GM23338 (cell line): ENCODE results near the gene KIAA1671. TPM values are rescaled to one million over a fixed set of nuclear protein-coding genes. Genes with fewer than 3 reads are reported as not detected.

Source experiments
- ATAC-seq: fragments of 200-7000 bp; cut with Tn5 transposase; 3 replicates; pipeline ENCODE4 v1.9.1; 2020
- DNase-seq: peaks from one replicate; pipeline ENCODE4 v3.0.0-alpha.2; 2015; ENCODE audit warnings: low spot score
- H2AFZ ChIP-seq: fragments of 200-600 bp; sonication (generic); 2 replicates; pipeline ENCODE4 v1.8.0; 2016; ENCODE audit warnings: antibody characterized with exemption, mild to moderate bottlenecking, moderate library complexity
- H3F3A ChIP-seq: fragments of 200-600 bp; sonication (generic); replicated peaks from 2 replicates; pipeline ENCODE4 v1.8.0; 2017; ENCODE audit warnings: antibody characterized with exemption, mixed run types, low read depth
- H3K27ac ChIP-seq: fragments of 200-600 bp; sonication (generic); 2 replicates; pipeline ENCODE4 v1.6.1; 2016; ENCODE audit warnings: low read depth
- H3K27me3 ChIP-seq: fragments of 200-600 bp; sonication (generic); 2 replicates; pipeline ENCODE4 v1.8.0; 2016; ENCODE audit warnings: mild to moderate bottlenecking, mixed run types, moderate library complexity; ENCODE audit not compliant: insufficient read depth
- H3K36me3 ChIP-seq: fragments of 200-600 bp; sonication (generic); 2 replicates; pipeline ENCODE4 v1.8.0; 2016; ENCODE audit warnings: mild to moderate bottlenecking; ENCODE audit not compliant: insufficient read depth
- H3K4me1 ChIP-seq: fragments of 200-600 bp; sonication (generic); 2 replicates; pipeline ENCODE4 v1.8.0; 2016; ENCODE audit warnings: mild to moderate bottlenecking, moderate library complexity; ENCODE audit not compliant: insufficient read depth
- H3K4me2 ChIP-seq: fragments of 200-600 bp; sonication (generic); 2 replicates; pipeline ENCODE4 v1.7.1; 2017; ENCODE audit warnings: mixed run types
- H3K4me3 ChIP-seq: fragments of 200-600 bp; sonication (generic); 2 replicates; pipeline ENCODE4 v1.6.1; 2016; ENCODE audit warnings: mixed run types
- H3K79me2 ChIP-seq: fragments of 200-600 bp; sonication (generic); replicated peaks from 2 replicates; pipeline ENCODE4 v1.8.0; 2017; ENCODE audit warnings: mild to moderate bottlenecking; ENCODE audit not compliant: insufficient read depth
- H3K9me2 ChIP-seq: fragments of 200-600 bp; sonication (generic); 2 replicates; pipeline ENCODE4 v1.8.0; 2017; ENCODE audit not compliant: insufficient read depth
- H4K20me1 ChIP-seq: fragments of 200-600 bp; sonication (generic); replicated peaks from 2 replicates; pipeline ENCODE4 v1.8.0; 2017; ENCODE audit warnings: mild to moderate bottlenecking; ENCODE audit not compliant: insufficient read depth
- H3K27ac Mint-ChIP-seq: 2 replicates; pipeline ENCODE4 v1.8.0; 2020; ENCODE audit warnings: inconsistent platforms, mild to moderate bottlenecking, moderate library complexity, mixed read lengths
- H3K27me3 Mint-ChIP-seq: 3 replicates; pipeline ENCODE4 v1.8.0; 2022; ENCODE audit warnings: low read depth, mild to moderate bottlenecking, moderate library complexity, mixed read lengths, inconsistent platforms; ENCODE audit not compliant: insufficient read depth, poor library complexity
- H3K36me3 Mint-ChIP-seq: 3 replicates; pipeline ENCODE4 v1.8.0; 2021; ENCODE audit warnings: low read depth, mild to moderate bottlenecking, inconsistent platforms, moderate library complexity, mixed read lengths
- H3K4me1 Mint-ChIP-seq: 3 replicates; pipeline ENCODE4 v1.8.0; 2020; ENCODE audit warnings: mild to moderate bottlenecking, inconsistent platforms, mixed read lengths
- H3K4me3 Mint-ChIP-seq: 3 replicates; pipeline ENCODE4 v1.8.0; 2021; ENCODE audit warnings: moderate library complexity, mild to moderate bottlenecking, inconsistent platforms, mixed read lengths
- H3K9me3 Mint-ChIP-seq: 3 replicates; pipeline ENCODE4 v1.8.0; 2020; ENCODE audit warnings: moderate library complexity, mild to moderate bottlenecking, inconsistent platforms, mixed read lengths
- ETS1 ChIP-seq: IDR thresholded peaks from 2 replicates; pipeline ENCODE4 v1.6.1; 2016; ENCODE audit warnings: antibody characterized with exemption
- EZH2 ChIP-seq: fragments of 200-600 bp; sonication (generic); IDR thresholded peaks from one replicate; pipeline ENCODE4 v1.8.0; 2017; ENCODE audit warnings: antibody characterized with exemption, mild to moderate bottlenecking, low read depth; ENCODE audit not compliant: unreplicated experiment
- EZH2phosphoT487 ChIP-seq: fragments of 200-600 bp; sonication (generic); IDR thresholded peaks from one replicate; pipeline ENCODE4 v1.8.1; 2018; ENCODE audit warnings: antibody characterized with exemption; ENCODE audit not compliant: unreplicated experiment
- JUNB ChIP-seq: IDR thresholded peaks from one replicate; pipeline ENCODE4 v1.6.1; 2016; ENCODE audit warnings: antibody characterized with exemption; ENCODE audit not compliant: unreplicated experiment
- NANOG ChIP-seq: IDR thresholded peaks from 2 replicates; pipeline ENCODE4 v1.6.1; 2016; ENCODE audit warnings: antibody characterized with exemption, borderline replicate concordance
- POLR2AphosphoS5 ChIP-seq: IDR thresholded peaks from 2 replicates; pipeline ENCODE4 v1.6.1; 2016; ENCODE audit warnings: antibody characterized with exemption, low read depth
- REST ChIP-seq: IDR thresholded peaks from one replicate; pipeline ENCODE4 v1.6.1; 2018; ENCODE audit warnings: antibody characterized with exemption; ENCODE audit not compliant: unreplicated experiment
- ZNF114 ChIP-seq: fragments of 250-450 bp; sonication (Bioruptor Pico); IDR thresholded peaks from 2 replicates; pipeline ENCODE4 v1.5.0; 2020; ENCODE audit warnings: mild to moderate bottlenecking, moderate library complexity
- ZNF331 ChIP-seq: fragments of 250-450 bp; sonication (Bioruptor Pico); IDR thresholded peaks from 2 replicates; pipeline ENCODE4 v1.5.0; 2020; ENCODE audit warnings: low read depth, mild to moderate bottlenecking, moderate library complexity
- ZNF462 ChIP-seq: fragments of 250-450 bp; sonication (Bioruptor Pico); IDR thresholded peaks from 2 replicates; pipeline ENCODE4 v1.5.0; 2020; ENCODE audit warnings: mild to moderate bottlenecking, moderate library complexity
- polyA plus RNA-seq: library from polyadenylated mRNA; unstranded; fragments of >200 nt; fragmentation: Nextera tagmentation; extraction: Ambion mirVana; gene quantifications from 2 replicates; pipeline ENCODE4 v1.2.1, GENCODE V29; 2016
- total RNA-seq: library from RNA; depleted of rRNA; stranded (reverse); fragments of >200 nt; shearing (Covaris generic); gene quantifications from 2 replicates; pipeline ENCODE4 v1.2.3, GENCODE V29; 2014

Gene KIAA1671
- total and polyA plus RNA-seq, 2 experiments from 2014 or later = 6.1 to 27.2 TPM

- H3K27ac Mint-ChIP-seq = no peak overlapping the region
- peaks cover 17% of the 10 kb centered on the region for H3K4me1 Mint-ChIP-seq
- DNase-seq = no peak
- no peaks in the 10 kb centered on the region for H3K79me2 ChIP-seq
- H3K27ac ChIP-seq = no peak overlapping the region
- ATAC-seq = no peak
- no peaks in the 10 kb centered on the region for H3K36me3 ChIP-seq
- no peaks in the 10 kb centered on the region for H3K9me2 ChIP-seq
- H3K4me3 ChIP-seq = no peak overlapping the region
- no peaks in the 10 kb centered on the region for H3K36me3 Mint-ChIP-seq
- TF ChIP-seq ZNF462 (CRISPR knock-in tag) = no peak
- TF ChIP-seq ZNF114 = no peak
- no peak for TF ChIP-seq ETS1
- H3K4me1 ChIP-seq = peaks cover 13% of the 10 kb centered on the region; the same call in 1 of the 2 replicates
- H3K27me3 Mint-ChIP-seq = peaks cover 5% of the 10 kb centered on the region
- no peaks in the 10 kb centered on the region for H4K20me1 ChIP-seq
- H3K9me3 Mint-ChIP-seq = no peaks in the 10 kb centered on the region
- H2AFZ ChIP-seq = no peak overlapping the region
- no peaks in the 10 kb centered on the region for H3K27me3 ChIP-seq
- no peak overlapping the region for H3K4me3 Mint-ChIP-seq
- H3F3A ChIP-seq = peaks cover under 1% of the 10 kb centered on the region; the same call in 1 of the 2 replicates
- no peak overlapping the region for H3K4me2 ChIP-seq
These were observed 8.1 kb upstream of the KIAA1671 start for GRCh38 chr22:24944217-24944937.

GRCh38 chr22:24945430-24945829 is 7.1 kb upstream of the KIAA1671 start:
- peaks cover 18% of the 10 kb centered on the region; the same call in 1 of the 2 replicates for H3K4me1 ChIP-seq
- no peak overlapping the region for H3K4me2 ChIP-seq
- no peaks in the 10 kb centered on the region for H3K79me2 ChIP-seq
- Mint-ChIP-seq H3K27me3 (peaks cover 5% of the 10 kb centered on the region), H3K4me1 (peaks cover 26% of the 10 kb centered on the region), H3K9me3 (no peaks in the 10 kb centered on the region), H3K36me3 (no peaks in the 10 kb centered on the region), H3K4me3 (no peak overlapping the region), H3K27ac (no peak overlapping the region)
- ATAC-seq (no peak), DNase-seq (no peak)
- no peaks in the 10 kb centered on the region for H4K20me1 ChIP-seq
- no peaks in the 10 kb centered on the region for H3K36me3 ChIP-seq
- peaks cover 3% of the 10 kb centered on the region; the same call in 1 of the 2 replicates for H3F3A ChIP-seq
- no peak overlapping the region for H3K27ac ChIP-seq
- no peaks in the 10 kb centered on the region for H3K27me3 ChIP-seq
- no peak overlapping the region for H3K4me3 ChIP-seq
- H2AFZ ChIP-seq = no peak overlapping the region
- no peaks in the 10 kb centered on the region for H3K9me2 ChIP-seq
- TF ChIP-seq POLR2AphosphoS5 (no peak), EZH2phosphoT487 (no peak), JUNB (no peak), EZH2 (no peak), REST (no peak), ZNF331 (CRISPR knock-in tag) (no peak), NANOG (no peak)
